SU-DHL-6 (cell line): Measurements from ENCODE around the gene SCARB1.

ENCODE experiments used
- EZH2phosphoT487 ChIP-seq: fragments of 200-600 bp; sonication (generic), shearing (Covaris generic); conservative IDR thresholded peaks from 2 replicates; pipeline ENCODE4 v1.6.1; 2018; ENCODE audit warnings: mild to moderate bottlenecking, antibody characterized with exemption, low read length, moderate library complexity, mixed read lengths
- TF ChIP-seq, protein P1 (sequence below): fragments of 200-600 bp; sonication (generic); IDR thresholded peaks from one replicate; pipeline ENCODE4 v1.5.1; 2017; ENCODE audit warnings: antibody characterized with exemption, mild to moderate bottlenecking, low read length, moderate library complexity; ENCODE audit not compliant: insufficient read depth, poor library complexity, severe bottlenecking

DNA sequence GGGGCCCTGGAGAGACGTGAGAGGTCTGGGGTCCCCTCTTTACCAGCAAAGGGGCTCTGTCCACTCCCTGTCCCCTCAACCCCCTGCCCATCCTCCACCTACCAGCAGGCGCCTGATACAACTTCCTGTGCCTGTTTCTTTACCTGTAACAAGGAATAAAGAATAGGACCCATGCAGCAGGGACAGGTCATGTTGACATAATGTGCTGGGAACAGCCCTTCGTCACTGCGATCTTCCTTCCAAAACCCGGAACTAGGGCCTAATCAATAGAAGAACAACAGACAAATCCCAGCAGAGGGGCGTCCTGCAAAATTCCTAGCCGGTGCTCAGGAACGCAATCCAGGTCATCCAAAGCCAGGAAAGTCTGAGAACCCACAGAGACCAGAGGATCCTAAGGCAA lies 32.1 kb downstream of the SCARB1 start:
- TF ChIP-seq, protein P1, sequence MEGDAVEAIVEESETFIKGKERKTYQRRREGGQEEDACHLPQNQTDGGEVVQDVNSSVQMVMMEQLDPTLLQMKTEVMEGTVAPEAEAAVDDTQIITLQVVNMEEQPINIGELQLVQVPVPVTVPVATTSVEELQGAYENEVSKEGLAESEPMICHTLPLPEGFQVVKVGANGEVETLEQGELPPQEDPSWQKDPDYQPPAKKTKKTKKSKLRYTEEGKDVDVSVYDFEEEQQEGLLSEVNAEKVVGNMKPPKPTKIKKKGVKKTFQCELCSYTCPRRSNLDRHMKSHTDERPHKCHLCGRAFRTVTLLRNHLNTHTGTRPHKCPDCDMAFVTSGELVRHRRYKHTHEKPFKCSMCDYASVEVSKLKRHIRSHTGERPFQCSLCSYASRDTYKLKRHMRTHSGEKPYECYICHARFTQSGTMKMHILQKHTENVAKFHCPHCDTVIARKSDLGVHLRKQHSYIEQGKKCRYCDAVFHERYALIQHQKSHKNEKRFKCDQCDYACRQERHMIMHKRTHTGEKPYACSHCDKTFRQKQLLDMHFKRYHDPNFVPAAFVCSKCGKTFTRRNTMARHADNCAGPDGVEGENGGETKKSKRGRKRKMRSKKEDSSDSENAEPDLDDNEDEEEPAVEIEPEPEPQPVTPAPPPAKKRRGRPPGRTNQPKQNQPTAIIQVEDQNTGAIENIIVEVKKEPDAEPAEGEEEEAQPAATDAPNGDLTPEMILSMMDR, result no peak
- TF ChIP-seq EZH2phosphoT487, result no peak
